Fibroblast of skin of left quadriceps (primary cell): ENCODE results near the gene ADCYAP1.
"Not testable (repeated sequence)": the region's sequence is repeated elsewhere in the genome, so short reads cannot be mapped to it uniquely, and the experiment has no call there.

ENCODE experiments used
- DNase-seq, 2 experiments: peaks; one replicate each; pipeline ENCODE4 v3.0.0-alpha.2; 2013; ENCODE audit warnings: low read depth in 2 of 2

Gene ADCYAP1

DNA sequence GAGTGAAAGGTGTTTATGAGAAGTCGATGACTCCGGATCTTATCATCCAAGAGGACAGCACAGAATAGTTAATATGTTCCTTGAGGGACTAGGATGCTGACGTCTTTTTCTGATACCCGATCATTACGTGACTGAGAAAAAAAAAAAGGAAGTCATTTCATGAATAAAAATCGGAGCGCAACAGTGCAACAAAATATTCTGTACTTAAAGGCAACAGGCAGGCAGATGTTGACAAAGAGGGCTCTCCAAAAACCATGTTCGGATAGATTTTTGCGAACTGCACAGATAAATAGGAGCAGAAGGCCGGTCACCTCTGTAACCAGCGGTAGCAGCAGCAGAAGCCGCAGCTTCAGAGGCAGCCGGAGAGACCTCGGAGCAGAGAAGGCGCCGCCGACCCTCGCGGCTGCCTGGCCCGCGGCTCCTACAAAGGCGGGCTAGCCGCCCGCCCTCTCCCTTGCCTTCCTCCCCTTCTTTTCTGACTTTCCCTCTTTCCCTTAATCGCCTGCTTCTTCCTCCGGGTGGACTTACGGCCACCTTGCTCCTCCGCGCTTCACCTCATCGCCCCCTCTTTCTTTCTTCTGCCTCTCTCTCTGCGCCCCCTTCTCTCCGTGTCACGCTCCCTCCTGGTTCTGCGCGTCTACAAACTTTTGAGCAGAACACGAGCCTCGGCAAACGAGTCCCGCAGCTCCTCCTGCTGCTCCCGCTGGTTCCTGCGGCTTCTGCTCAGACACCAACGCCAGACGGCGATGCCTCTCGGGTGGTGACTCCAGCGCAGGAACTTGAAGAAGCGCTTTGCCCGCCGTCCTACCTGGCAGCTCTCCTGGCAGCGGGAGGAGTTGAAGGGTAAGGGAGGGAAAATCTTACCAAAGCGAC is at the start of gene ADCYAP1:
ADCYAP1 (plus strand) TSS at position 654 of the 873 bp plus-strand sequence. CDS start 516 bp downstream, outside the sequence.
- DNase-seq: no peak

DNA sequence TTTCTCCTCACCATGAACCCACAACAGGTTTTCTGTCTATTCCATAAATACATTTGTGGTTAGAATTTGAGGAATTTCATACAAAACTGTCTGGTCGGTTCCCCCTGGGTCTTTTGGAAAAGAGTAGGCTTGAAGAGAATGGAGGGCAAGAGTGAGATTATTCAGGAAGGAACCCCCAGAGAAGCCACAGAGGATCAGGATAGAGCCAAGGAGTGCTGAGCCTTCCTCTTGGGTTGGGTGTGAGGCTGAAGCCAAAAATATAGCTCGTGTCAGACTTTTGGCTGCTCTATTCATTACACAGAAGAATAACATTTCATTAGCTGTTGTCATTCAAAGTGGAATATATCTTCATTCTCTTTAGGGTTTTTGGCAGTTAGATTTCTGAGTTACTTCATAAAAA is 46.7 kb upstream of the ADCYAP1 start:
- no peak for DNase-seq

DNA sequence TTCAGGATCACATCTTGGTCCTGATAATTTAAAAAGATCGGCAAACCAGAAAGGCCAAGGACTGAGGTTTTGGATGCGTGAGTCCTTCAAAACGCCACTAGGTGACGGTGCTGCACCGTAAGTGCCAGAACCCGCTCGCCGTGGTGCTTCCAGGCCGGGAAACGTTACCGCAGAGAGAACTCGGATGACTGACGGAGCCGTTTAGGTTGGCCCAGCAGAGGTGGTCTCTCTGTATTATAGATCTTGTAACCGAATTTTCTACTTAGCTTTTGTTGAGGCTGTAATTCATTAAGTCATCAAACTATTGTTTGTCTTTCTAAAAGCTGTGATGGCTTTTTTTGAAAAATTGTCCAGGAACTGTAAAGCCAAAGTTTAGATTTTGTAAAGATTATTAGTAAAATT is 39.8 kb upstream of the ADCYAP1 start:
- peak; percentile 34 to 36 for DNase-seq

DNA sequence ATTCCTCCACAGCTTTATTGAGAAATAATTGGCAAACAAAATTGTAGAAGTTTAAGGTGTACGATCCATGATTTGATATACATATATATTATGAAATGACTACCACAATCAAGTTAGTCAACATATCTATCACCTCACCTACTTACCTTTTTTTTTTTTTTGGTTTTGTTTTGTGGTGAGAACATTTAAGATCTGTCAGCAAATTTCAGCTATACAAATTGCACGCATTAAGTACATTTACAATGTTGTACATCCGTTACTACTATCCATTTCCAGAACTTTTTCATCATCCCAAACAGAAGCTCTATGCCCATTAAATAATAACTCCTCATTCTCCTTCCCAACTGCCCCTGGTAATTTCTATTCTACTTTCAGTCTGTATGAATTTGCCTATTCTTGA is 37.4 kb upstream of the ADCYAP1 start:
- no peak for DNase-seq

DNA sequence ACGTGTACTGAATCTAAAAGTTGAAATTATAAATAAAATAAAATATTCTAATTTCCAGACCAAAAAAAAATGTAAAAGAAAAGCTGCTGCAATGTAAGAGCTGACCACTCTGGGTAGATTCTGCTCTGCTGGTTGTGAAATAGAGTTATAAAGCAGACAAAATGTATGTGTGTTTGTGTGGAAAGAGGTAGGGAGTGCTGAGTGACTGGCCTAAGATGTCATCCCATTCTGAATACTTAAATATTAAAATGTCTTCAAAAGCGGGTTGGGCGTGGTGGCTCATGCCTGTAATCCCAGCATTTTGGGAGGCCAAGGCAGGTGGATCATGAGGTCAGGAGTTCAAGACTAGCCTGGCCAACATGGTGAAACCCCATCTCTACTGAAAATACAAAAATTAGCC is 31.2 kb upstream of the ADCYAP1 start:
- not testable (repeated sequence) for DNase-seq

DNA sequence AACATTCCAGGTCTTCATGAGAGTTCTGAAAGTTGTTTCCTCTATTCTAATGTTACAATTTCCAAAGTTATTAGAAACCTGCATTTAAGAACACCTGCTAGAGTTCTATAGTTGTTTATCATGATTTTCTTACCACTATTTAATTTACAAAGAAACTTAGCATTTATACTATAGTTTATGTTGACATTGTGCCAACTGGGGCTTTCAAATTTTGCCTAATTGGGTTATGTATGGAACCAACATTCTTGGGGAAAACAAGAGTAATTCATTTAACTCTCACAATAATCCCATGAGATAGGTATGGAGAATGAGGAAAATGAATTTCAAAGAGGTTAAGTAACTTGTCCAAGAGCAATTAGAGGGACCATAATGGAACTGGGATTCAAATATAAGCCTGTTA is 28.8 kb upstream of the ADCYAP1 start:
- no peak for DNase-seq

DNA sequence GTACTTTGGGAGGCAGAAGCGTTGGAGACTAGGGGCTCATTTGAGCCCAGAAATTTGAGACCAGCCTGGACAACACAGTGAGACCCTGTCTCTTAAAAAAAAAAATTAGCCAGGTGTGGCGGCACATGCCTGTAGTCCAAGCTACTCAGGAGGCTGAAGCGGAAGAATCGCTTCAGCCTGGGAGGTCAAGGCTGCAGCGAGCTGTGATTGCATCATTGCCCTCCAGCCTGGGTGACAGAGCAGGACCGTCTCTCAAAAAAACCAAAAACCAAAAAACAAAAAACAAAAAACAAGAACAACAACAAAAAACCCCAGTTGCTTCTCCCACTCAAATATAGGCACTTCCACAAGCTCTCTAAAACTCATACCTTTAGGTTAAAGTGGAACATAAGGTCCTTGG is 27.4 kb upstream of the ADCYAP1 start:
- DNase-seq: no peak

DNA sequence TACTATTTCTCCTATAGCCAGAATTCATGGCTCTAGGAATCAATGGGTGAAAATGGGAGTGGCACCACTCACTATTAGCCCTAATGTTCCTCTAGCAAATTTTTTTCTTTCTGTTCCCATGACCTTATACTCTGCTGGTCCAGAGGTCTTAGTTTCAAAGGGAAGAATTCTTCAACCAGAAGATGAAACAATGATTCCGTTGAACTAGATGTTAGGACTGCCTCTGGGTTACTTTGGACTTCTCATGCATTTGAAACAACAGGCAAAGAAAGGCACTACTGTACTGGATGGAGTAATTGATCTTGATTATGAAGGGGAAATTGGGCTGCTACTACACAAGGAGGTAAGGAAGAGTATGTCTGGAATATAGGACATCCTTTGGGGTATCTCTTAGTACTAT is 18.6 kb upstream of the ADCYAP1 start:
- no peak for DNase-seq

DNA sequence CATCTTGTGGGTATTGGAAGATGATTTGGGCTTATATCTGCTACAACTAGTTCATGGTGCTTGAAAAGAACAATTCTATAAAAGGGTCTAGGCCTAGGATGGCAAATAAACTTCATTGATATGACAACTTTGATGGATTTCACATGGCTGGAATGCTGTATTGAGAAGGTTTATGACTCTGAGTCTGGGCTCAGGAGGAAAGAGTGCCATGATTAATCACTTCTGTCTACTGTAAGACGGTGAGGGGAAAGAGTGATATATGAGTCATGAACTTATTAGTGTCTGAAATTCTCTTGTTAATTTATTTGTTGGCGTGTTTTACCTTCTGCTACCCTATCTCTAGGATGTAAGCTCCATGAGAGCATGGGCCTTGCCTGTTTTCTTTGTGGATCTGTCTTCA is 17.0 kb upstream of the ADCYAP1 start:
- no peak for DNase-seq

DNA sequence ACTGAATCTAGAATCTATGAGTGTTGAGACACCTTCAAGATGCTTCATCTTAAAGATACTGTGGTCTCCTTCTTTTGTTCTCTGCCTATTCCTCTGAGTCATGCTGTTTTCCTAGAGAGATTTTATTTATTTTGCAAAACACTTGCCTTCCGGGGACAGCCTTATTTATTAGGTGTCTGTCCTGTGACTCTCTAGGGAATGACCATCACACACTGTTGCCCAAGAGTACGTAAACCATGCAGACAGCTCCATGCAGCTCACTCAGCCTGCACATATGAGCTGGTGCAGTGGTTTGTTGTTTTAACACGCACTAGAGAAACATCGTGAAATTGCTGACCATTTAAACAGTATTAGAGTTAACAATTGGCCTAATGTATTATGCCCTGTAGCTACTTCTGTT is 12.4 kb upstream of the ADCYAP1 start:
- DNase-seq: no peak

DNA sequence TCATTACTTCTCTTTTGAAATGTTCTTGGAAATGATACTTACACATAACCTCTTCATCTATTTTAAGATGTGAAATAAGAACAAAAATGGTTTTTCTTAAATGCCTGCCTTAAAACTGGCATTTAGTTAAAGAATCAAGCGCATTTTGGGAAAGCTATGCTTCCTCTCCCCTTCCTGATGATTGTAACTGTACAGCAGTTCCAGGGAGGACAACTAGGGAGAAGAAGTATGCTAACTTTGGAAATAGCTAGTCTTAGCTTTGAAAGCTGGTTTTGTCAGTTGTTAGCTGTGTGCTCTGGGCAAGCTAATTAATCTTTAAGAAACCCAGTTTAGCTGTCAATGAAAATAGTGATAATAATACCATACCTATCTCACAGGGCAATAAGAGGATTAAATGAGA is 8.4 kb upstream of the ADCYAP1 start:
- DNase-seq: no peak

DNA sequence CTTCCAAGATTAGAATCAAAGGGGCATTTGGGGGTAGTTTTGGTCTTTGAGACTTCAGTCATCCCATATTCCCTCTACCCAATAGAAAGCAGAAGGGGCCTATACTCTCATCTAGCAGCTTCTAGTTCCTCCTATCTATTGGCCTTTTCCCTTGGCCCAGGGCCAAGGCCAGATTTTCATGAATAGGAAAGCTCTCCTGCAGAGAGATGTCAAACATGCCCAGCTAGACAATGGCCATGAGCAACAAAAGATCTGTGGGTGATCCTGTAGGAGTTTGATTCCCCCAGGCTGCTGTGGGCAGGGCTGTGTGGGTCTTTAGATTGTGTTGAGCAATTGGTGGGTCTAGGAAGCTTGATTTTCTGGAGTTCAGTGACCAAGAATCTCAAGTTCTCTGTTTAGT is 2.9 kb upstream of the ADCYAP1 start:
- no peak for DNase-seq

DNA sequence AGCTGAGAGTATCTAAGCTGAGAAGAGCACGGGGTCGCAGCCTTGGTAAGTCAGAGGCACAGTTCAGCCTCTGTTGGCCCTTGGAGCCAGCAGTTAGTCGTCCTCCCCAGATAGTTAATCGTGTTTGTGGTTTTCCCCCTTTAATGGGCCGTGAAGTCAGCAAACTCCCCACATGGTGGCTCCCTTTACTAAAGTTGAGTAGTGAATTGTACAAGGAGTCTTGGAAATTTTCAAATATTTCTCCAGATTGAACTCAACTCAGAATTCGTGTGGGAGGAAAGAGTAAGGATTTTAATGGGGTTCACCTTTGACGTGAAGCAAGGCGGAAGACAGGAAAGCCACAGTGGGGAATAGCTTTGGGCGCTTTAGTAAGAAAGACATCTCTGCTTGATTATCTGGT is 2.4 kb upstream of the ADCYAP1 start:
- no peak for DNase-seq

DNA sequence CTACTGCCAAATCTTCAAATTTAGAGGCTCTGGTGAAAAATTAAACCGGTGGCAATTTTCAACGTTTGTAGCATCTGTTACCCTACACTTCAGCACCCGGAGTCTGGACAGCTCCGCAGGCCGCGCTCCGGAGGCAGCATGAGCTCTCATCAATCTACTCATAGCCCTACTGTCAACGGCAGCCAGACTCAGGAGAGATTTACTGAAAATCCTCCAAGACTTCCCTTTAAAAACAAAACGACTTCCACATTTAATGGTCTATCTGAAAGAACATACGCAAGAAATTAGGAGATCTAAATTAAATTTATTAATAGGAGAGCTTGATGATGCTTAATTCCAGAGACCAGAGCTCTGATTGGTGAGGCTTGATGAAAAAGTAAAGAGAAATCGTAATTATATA is 970 bp upstream of the ADCYAP1 start:
- peak in 1 of 2 experiments; percentile 12 for DNase-seq

DNA sequence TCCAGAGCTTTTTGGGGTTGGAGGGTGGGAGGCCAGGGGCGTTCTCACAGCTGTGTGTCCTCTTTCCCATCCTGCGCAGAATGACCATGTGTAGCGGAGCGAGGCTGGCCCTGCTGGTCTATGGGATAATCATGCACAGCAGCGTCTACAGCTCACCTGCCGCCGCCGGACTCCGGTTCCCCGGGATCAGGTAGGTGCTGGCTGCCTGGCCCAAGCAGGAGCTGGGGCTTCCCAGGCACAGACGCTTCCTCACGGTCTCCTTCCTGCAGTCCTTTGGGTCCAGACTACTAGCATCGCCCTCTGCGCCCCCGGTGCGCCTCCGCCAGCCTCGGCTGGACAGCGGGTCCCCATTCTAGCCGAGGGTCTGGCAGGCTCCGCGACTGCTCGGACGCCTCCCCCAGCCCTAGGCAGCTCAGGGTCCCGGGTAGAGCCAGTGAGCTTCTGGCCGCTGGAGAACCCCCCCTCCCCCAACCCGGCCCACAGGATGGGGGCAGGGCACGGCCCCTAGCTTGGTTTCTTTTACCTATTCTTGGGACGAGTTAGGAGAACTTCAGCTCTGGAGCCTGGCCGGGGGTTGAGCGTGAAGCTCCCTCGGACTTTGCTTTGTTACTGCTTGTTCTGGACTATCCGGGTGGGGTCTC is 756 bp downstream of the ADCYAP1 start:
- no peak for DNase-seq

DNA sequence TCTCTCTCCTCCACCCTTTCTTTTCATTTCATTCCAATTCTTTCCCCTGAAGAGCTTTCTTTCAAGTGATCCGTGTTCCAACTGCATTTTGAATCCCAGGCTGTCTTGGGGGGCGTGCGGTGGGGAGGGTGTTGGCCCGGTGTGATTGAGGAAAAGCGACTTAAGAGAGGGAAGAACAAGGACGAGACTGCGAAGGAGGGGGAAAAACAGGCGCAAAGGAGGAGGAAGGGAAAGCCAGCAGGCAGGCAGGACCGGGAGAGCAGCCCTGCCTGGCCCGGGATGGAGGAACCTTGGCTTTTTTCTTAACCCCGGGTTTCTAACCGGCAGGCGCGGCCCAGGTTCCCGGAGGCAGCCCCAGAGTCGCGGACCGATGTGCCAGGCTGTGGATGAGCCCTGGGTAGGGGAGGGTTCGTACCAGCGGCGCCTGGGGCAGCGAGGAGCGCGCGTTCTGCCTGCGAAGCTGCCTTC is 1.3 kb downstream of the ADCYAP1 start:
- DNase-seq: no peak

DNA sequence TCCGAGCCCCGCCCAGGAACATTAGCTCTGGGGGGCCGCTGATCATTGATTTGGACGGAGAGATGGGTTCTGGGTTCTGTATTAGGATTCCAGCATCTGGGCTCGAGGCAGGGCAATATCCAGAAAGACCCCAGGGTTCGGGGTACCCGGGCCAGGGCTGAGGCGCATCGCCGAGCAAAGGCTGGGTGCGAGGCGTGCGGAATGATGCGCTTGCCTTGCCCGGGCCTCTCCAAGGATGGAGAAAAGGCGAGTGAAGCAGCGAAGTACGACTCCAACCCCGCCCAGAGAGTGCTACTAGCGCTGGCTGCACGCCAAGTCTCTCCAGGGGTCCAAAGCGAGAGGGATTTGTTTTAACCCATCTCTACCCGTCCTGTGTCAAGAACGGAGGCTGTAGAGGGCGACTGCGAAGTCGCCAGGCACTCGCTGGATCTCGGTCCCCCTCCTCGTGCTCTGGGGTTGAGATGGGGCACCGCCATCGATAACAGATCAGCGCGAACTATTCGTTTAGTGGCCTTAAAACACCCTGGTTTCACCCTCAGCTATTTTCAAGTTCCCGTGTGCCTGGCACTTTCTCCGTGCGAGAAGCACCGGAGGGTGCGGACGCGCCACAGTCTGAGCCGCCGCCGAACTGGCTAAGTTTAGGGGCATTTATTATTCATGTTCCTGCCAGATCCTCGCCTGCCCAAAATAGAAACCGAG is 1.9 kb downstream of the ADCYAP1 start:
- no peak for DNase-seq

DNA sequence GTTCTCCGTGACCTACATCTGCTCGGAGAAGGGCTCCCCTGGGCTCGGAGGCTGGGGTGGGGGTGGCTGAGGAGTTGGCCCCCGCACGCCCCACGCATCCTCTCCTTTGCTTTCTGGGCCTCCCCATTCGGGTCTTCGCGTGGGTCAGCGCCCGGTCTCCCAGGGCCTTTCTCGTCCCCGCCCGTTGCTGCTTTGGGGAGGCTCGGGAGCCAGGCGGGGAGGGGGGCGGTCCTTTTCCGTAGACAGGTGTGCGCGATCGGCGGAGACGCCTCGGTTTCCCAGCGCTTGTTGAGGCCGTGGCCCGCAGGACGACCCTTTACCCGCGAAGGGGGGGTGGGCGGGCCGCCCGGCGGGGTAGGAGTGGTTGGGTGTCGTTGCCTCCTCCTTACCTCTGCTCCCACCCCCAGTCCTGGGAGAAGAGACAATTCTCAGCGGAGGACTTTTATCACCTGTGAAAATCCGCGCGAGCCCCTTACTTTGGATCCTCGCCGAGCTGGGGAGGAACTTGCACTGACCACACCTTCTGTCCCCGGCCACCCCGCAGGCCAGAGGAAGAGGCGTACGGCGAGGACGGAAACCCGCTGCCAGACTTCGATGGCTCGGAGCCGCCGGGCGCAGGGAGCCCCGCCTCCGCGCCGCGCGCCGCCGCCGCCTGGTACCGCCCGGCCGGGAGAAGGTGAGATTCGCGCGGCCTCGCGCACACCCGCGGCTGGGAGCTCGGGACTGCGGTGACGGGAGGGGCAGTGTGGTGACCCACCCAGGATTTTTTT is 2.6 kb downstream of the ADCYAP1 start:
- no peak for DNase-seq

DNA sequence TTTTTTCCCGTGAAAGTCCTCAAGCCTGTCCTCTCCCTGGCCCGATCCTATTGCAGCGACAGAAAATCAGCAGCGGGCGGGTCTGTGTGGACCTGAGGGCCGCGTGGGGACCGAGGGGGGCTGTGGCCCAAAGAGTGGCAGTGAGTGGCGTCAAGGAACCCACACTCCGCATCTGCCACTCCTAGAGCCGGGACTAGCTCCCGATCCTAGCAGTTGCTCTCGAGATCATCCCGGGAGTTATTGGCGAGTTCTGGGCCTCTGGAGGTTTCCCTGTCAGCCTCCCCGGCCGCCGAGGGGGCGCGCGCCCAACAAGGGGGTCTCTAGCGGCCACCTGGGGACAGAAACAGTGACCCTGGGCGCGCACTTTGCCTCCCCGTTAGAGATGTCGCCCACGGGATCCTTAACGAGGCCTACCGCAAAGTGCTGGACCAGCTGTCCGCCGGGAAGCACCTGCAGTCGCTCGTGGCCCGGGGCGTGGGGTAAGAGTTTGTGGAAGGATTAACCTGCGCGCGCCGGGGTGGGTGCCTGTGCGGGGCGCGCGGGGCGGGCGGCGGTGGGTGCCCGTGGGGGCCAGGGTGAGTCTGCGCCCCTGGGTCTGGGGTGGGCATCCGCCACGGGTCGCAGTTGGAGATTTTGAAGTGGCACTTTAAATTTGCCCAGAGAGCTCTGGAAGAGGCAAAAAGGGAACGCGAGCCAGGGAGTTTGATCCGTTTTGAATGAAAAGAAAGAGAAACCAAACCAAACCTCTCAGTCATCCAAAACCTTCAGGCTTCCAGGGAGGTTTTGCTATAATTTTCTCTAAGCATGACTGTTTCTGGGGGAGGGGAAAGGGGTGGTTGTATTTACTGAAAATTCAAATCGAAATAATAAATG is 3.5 kb downstream of the ADCYAP1 start:
- DNase-seq: no peak

DNA sequence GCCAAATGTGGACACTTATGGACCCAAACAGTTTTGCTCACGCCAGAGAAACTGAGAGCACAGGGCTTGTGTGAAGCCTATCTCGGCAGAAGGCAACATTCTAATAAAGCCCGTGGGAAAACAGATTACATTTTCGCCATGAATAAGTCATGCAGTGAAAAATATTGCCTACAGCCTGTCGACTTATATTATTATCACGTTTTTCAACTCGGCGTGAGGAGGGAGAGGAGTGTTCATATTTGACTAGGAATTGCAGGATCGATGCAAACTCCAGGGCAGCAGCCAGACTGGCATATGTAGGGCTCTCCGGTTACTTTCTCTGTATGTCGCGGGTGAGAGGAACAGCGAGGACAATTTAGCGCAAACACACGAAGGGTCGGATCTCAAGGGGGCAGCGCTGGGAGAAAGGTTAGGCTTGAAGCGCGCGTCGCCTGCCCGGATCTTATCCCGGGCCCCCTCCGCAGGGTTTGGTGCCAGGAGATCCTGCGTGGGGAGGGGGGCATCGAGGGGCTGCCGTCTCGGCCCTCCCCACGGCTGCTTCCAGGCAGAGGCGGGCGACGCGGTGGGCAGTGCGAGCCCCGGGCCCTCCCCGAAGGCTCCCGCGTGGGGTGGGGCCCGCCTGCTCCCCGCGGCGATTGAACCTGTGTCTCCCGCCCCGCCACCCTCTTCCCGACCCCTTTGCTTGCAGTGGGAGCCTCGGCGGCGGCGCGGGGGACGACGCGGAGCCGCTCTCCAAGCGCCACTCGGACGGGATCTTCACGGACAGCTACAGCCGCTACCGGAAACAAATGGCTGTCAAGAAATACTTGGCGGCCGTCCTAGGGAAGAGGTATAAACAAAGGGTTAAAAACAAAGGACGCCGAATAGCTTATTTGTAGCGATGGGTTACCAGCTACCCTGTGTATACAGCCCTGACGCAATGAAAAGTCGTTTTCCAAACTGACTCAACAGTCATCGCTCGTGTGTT is 4.4 kb downstream of the ADCYAP1 start:
- DNase-seq: no peak
